SK-N-MC (cell line): ENCODE measurements around the gene ZFR2.
"Not testable (repeated sequence)": the region's sequence is repeated elsewhere in the genome, so short reads cannot be mapped to it uniquely, and the experiment has no call there.

ENCODE experiments used
- DNase-seq: peaks from one replicate; pipeline ENCODE4 v3.0.0-alpha.2; 2011; ENCODE audit warnings: low read depth, low spot score
- H3K27ac ChIP-seq: fragments of 200-600 bp; sonication (generic); 2 replicates; pipeline ENCODE4 v1.5.1; 2016; ENCODE audit warnings: mixed run types
- H3K36me3 ChIP-seq: fragments of 200-600 bp; sonication (generic); 2 replicates; pipeline ENCODE4 v1.6.1; 2017; ENCODE audit warnings: antibody characterized with exemption, low read length, mixed read lengths; ENCODE audit not compliant: insufficient read depth
- H3K4me3 ChIP-seq: fragments of 200-600 bp; sonication (generic); 2 replicates; pipeline ENCODE4 v1.5.1; 2016
- H3K9ac ChIP-seq: fragments of 200-600 bp; sonication (generic); 2 replicates; pipeline ENCODE4 v1.8.0; 2017; ENCODE audit warnings: mixed run types, mixed read lengths; ENCODE audit not compliant: insufficient read length
- H3K9me3 ChIP-seq: fragments of 200-600 bp; sonication (generic); 2 replicates; pipeline ENCODE4 v1.6.1; 2017; ENCODE audit warnings: low read depth, mild to moderate bottlenecking, antibody characterized with exemption, low read length, moderate library complexity, mixed read lengths
- EZH2 ChIP-seq: fragments of 200-600 bp; sonication (generic); IDR thresholded peaks from one replicate; pipeline ENCODE4 v1.6.1; 2017; ENCODE audit warnings: antibody characterized with exemption
- FOXP2 ChIP-seq: optimal IDR thresholded peaks from 2 replicates; pipeline ENCODE3; 2011; ENCODE audit warnings: mild to moderate bottlenecking, moderate library complexity; ENCODE audit not compliant: insufficient read depth; ENCODE audit errors: extremely low read length, control extremely low read depth
- POLR2AphosphoS5 ChIP-seq: IDR thresholded peaks from 2 replicates; pipeline ENCODE4 v1.6.1; 2012; ENCODE audit warnings: mild to moderate bottlenecking, low read depth, low read length, borderline replicate concordance

Gene ZFR2

GRCh38 chr19:3898426-3898825 lies 29.6 kb upstream of the ZFR2 start:
- H3K9me3 ChIP-seq: no peaks in the 10 kb centered on the region
- TF ChIP-seq POLR2AphosphoS5 (no peak), FOXP2 (no peak), EZH2 (no peak)
- DNase-seq: no peak
- H3K9ac ChIP-seq: no peak overlapping the region
- no peak overlapping the region for H3K4me3 ChIP-seq
- no peaks in the 10 kb centered on the region for H3K36me3 ChIP-seq
- H3K27ac ChIP-seq: no peak overlapping the region

DNA sequence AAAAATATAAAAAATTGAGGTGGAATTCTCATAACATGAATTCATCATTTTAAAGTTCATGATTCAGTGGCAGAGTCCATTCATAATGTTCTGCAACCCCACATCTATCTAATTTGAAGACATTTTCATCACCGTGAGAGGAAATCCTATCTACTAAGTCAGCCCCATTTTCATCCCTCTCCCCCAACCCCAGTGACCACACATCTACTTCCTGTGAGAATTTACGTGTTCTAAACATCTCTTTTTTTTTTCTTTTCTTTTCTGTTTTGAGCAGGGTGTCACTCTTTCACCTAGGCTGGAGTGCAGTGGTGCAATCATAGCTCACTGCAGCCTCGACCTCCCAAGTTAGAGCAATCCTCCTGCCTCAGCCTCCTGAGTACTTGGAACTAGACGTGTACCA lies 29.1 kb upstream of the ZFR2 start:
- TF ChIP-seq POLR2AphosphoS5 (no peak), EZH2 (no peak), FOXP2 (no peak)
- no peak for DNase-seq
- Histone ChIP-seq H3K4me3 (no peak overlapping the region), H3K27ac (no peak overlapping the region), H3K36me3 (no peaks in the 10 kb centered on the region), H3K9ac (no peak overlapping the region), H3K9me3 (no peaks in the 10 kb centered on the region)

- no peak overlapping the region for H3K9ac ChIP-seq
- no peak for DNase-seq
- no peaks in the 10 kb centered on the region for H3K9me3 ChIP-seq
- no peak for TF ChIP-seq POLR2AphosphoS5
- no peak for TF ChIP-seq FOXP2
- TF ChIP-seq EZH2: no peak
- H3K4me3 ChIP-seq: no peak overlapping the region
- H3K36me3 ChIP-seq: no peaks in the 10 kb centered on the region
- no peak overlapping the region for H3K27ac ChIP-seq
Observed at GRCh38 chr19:3895788-3896187, 26.9 kb upstream of the ZFR2 start.

- not testable (repeated sequence) for DNase-seq, H3K36me3 ChIP-seq, H3K9ac ChIP-seq, H3K9me3 ChIP-seq, H3K4me3 ChIP-seq, H3K27ac ChIP-seq
Observed at GRCh38 chr19:3894959-3895358, 26.1 kb upstream of the ZFR2 start.

- TF ChIP-seq EZH2: no peak
- no peak for TF ChIP-seq FOXP2
- no peak for TF ChIP-seq POLR2AphosphoS5
- Histone ChIP-seq H3K36me3 (no peaks in the 10 kb centered on the region), H3K9me3 (no peaks in the 10 kb centered on the region), H3K9ac (no peak overlapping the region), H3K27ac (no peak overlapping the region), H3K4me3 (no peak overlapping the region)
- DNase-seq: no peak
Observed at GRCh38 chr19:3893509-3894179, 24.8 kb upstream of the ZFR2 start.

DNA sequence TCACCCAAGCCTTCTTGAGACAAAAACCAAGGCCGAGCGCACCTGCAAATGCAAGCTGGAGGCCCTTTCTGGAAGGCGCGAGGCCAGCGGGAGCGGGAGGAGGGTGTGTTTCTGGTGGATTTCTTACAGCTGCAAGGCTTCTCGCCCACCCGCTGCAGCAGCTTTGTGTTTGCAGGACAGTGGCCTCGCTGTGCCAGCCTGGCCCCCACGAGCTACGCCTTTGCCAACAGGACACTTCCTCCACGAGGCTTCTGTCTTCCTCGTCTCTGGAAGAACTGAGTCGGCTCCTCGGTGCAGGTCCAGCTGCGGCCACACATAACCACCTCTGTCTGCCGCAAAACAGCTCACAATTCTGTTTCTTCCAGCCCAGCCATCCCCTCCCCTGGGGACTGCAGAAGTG lies 21.8 kb upstream of the ZFR2 start:
- Histone ChIP-seq H3K4me3 (no peak overlapping the region), H3K9ac (no peak overlapping the region), H3K27ac (no peak overlapping the region), H3K9me3 (no peaks in the 10 kb centered on the region), H3K36me3 (no peaks in the 10 kb centered on the region)
- DNase-seq: no peak
- TF ChIP-seq EZH2: no peak
- TF ChIP-seq FOXP2: no peak
- TF ChIP-seq POLR2AphosphoS5: no peak

DNA sequence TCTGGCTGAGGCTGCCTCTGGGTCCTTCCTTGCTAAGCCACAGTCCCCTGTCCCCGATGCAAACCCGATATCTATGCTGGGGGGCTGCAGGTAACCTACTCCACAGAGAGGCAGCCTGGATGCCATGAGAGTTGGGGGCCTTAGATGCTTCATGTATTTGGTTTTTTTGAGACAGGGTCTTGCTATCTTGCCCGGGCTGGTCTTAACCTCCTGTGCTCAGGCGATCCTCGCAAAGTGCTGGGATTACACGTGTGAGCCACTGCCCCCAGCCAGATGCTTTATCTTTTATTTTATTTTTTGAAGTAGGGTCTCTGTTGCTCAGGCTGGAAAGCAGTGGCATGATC lies 13.2 kb upstream of the ZFR2 start:
- DNase-seq: no peak
- H3K4me3 ChIP-seq: no peak overlapping the region
- H3K9me3 ChIP-seq: no peaks in the 10 kb centered on the region
- H3K9ac ChIP-seq: no peak overlapping the region
- no peak overlapping the region for H3K27ac ChIP-seq
- TF ChIP-seq POLR2AphosphoS5: no peak
- TF ChIP-seq EZH2: no peak
- TF ChIP-seq FOXP2: no peak
- no peaks in the 10 kb centered on the region for H3K36me3 ChIP-seq

DNA sequence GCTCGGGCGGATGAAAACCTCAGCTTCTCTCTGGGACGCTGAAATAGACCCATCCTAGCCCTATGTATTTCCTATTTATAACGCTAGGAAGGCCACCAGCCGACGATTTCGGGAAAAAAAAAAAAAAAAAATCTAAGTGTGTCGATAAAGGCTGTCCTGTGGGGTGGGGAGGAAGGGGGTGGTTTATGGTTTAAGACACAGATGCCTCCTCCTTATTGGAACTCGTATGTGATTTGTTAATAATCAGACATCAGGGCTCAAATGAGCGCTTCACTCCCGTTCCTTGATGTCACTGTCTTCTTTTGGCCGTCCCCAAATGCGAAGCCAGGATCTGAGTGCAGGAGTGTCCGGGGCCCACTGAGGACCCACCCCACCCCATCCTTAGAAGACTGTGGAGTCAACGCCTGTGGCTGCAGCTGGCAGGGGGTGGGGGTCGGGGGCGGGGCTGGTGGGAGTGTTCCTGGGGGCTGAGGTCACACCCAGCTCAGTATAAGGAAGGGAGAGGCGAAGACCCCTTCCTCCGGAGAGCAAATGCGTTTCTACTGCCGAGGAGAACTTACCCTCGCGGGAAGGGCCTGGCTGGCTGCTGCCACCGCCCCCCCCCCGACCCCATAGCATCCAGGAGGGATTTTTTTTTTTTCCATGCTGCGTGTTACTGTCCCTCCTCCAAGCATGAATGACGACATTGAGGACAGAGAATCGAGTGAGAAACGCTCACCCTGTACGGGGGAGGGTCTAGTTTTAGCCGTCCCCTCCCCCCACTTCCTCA lies 12.6 kb upstream of the ZFR2 start:
- DNase-seq: no peak
- TF ChIP-seq POLR2AphosphoS5 (no peak), EZH2 (no peak), FOXP2 (no peak)
- H3K9me3 ChIP-seq: no peaks in the 10 kb centered on the region
- no peak overlapping the region for H3K27ac ChIP-seq
- no peak overlapping the region for H3K4me3 ChIP-seq
- no peaks in the 10 kb centered on the region for H3K36me3 ChIP-seq
- no peak overlapping the region for H3K9ac ChIP-seq

- Histone ChIP-seq H3K9me3 (no peaks in the 10 kb centered on the region), H3K4me3 (no peak within 1 kb of the TSS), H3K36me3 (no peaks in the 10 kb centered on the region), H3K9ac (no peak within 1 kb of the TSS), H3K27ac (no peak within 1 kb of the TSS)
- DNase-seq: no peak
- TF ChIP-seq POLR2AphosphoS5: no peak
- TF ChIP-seq EZH2: no peak
- TF ChIP-seq FOXP2: no peak
Observed at GRCh38 chr19:3880471-3881271, 11.8 kb upstream of the ZFR2 start, which contains the start of gene ATCAY. Gene ATCAY, plus strand, starts transcription at chr19:3880685. Its CDS starts 5,083 bp downstream, at chr19:3885768.
